Stimulated activated CD8-positive, alpha-beta memory T cell treated with anti-CD3 and anti-CD28 coated beads, Interleukin-12 subunit alpha, Interleukin-12 subunit beta, amount 100 ng/mL, for 24 hours (primary cell): Measurements from ENCODE around the gene UTP11.
A peak's percentile ranks its signal among the peaks of the same experiment; 100 is the strongest.

ENCODE experiments used
- DNase-seq: peaks from one replicate; pipeline ENCODE4 v3.0.0-alpha.2; 2020; ENCODE audit errors: extremely low read depth

The UTP11 gene

GRCh38 chr1:38046333-38046883 is 33.9 kb downstream of the UTP11 start, which contains the start of gene POU3F1:
Gene POU3F1, minus strand, starts transcription at chr1:38046793. Its CDS starts 50 bp downstream, at chr1:38046743.
- no peak for DNase-seq

- peak; percentile 66 for DNase-seq
These were observed 34.5 kb downstream of the UTP11 start for GRCh38 chr1:38046884-38047602.

GRCh38 chr1:38047603-38048141 is 35.1 kb downstream of the UTP11 start:
- DNase-seq: no peak

GRCh38 chr1:38050397-38051078 is 38.0 kb downstream of the UTP11 start:
- no peak for DNase-seq

- DNase-seq: no peak
These were observed 38.6 kb downstream of the UTP11 start for GRCh38 chr1:38051079-38051543.

- DNase-seq: no peak
These were observed 40.3 kb downstream of the UTP11 start for GRCh38 chr1:38052750-38053415.

GRCh38 chr1:38053416-38054091 is 41.0 kb downstream of the UTP11 start:
- DNase-seq: no peak

GRCh38 chr1:38055398-38055797 is 42.9 kb downstream of the UTP11 start:
- no peak for DNase-seq

GRCh38 chr1:38055965-38056364 is 43.4 kb downstream of the UTP11 start:
- DNase-seq: no peak

GRCh38 chr1:38059635-38060250 is 47.2 kb downstream of the UTP11 start:
- DNase-seq: no peak

GRCh38 chr1:38060498-38060897 is 48.0 kb downstream of the UTP11 start:
- DNase-seq: no peak

GRCh38 chr1:38061290-38061689 is 48.8 kb downstream of the UTP11 start:
- DNase-seq: no peak

- no peak for DNase-seq
These were observed 49.4 kb downstream of the UTP11 start for GRCh38 chr1:38061883-38062328.

- no peak for DNase-seq
These were observed 50.1 kb downstream of the UTP11 start for GRCh38 chr1:38062361-38063288.

GRCh38 chr1:38063616-38064015 is 51.1 kb downstream of the UTP11 start:
- no peak for DNase-seq

- no peak for DNase-seq
These were observed 51.8 kb downstream of the UTP11 start for GRCh38 chr1:38064197-38064903.

GRCh38 chr1:38068220-38068979 is 55.9 kb downstream of the UTP11 start:
- DNase-seq: no peak

- DNase-seq: no peak
These were observed 56.4 kb downstream of the UTP11 start for GRCh38 chr1:38068980-38069340.
